Measurements from ENCODE around the gene RGS7.

The RGS7 gene

GRCh38 chr1:240970253-240970652 lies 386.8 kb downstream of the RGS7 start:
- no peak overlapping the region for H3K4me3 ChIP-seq (ENCODE audit: low read length)

GRCh38 chr1:240968864-240969263 lies 388.1 kb downstream of the RGS7 start:
- H3K4me2 ChIP-seq (ENCODE audit: low read length): no peak overlapping the region
- H3K4me3 ChIP-seq (ENCODE audit: low read length): no peak overlapping the region
- H3K36me3 ChIP-seq (ENCODE audit: insufficient read depth, low read length): no peaks in the 10 kb centered on the region
- no peaks in the 10 kb centered on the region for H3K9me3 ChIP-seq (replicated peaks; ENCODE audit: low read length)
- H3K27me3 ChIP-seq (ENCODE audit: control insufficient read depth, insufficient read depth, low read length): no peaks in the 10 kb centered on the region
- no peaks in the 10 kb centered on the region for H3K4me1 ChIP-seq (ENCODE audit: control insufficient read depth, insufficient read depth, low read length)
- no peak overlapping the region for H3K9ac ChIP-seq (ENCODE audit: low read depth, low read length)

More at GRCh38 chr1:240970253-240970652, 386.8 kb downstream of the RGS7 start:
- no peak overlapping the region for H3K9ac ChIP-seq (ENCODE audit: low read depth, low read length)
- no peaks in the 10 kb centered on the region for H3K36me3 ChIP-seq (ENCODE audit: insufficient read depth, low read length)
- H3K4me1 ChIP-seq (ENCODE audit: control insufficient read depth, insufficient read depth, low read length): no peaks in the 10 kb centered on the region
- no peaks in the 10 kb centered on the region for H3K27me3 ChIP-seq (ENCODE audit: control insufficient read depth, insufficient read depth, low read length)
- no peaks in the 10 kb centered on the region for H3K9me3 ChIP-seq (replicated peaks; ENCODE audit: low read length)
- H3K4me2 ChIP-seq (ENCODE audit: low read length): no peak overlapping the region

- Histone ChIP-seq H3K9ac (ENCODE audit: low read depth, low read length) (no peak overlapping the region), H3K4me3 (ENCODE audit: low read length) (no peak overlapping the region), H3K27me3 (ENCODE audit: control insufficient read depth, insufficient read depth, low read length) (no peaks in the 10 kb centered on the region), H3K9me3 (replicated peaks; ENCODE audit: low read length) (no peaks in the 10 kb centered on the region), H3K36me3 (ENCODE audit: insufficient read depth, low read length) (no peaks in the 10 kb centered on the region), H3K4me1 (ENCODE audit: control insufficient read depth, insufficient read depth, low read length) (no peaks in the 10 kb centered on the region), H3K4me2 (ENCODE audit: low read length) (no peak overlapping the region)
These were observed 389.8 kb downstream of the RGS7 start for GRCh38 chr1:240967070-240967724.

GRCh38 chr1:240965581-240966091 lies 391.4 kb downstream of the RGS7 start:
- Histone ChIP-seq H3K4me2 (ENCODE audit: low read length) (peak overlapping the region; percentile 33), H3K9ac (ENCODE audit: low read depth, low read length) (no peak overlapping the region), H3K4me1 (ENCODE audit: control insufficient read depth, insufficient read depth, low read length) (no peaks in the 10 kb centered on the region), H3K27me3 (ENCODE audit: control insufficient read depth, insufficient read depth, low read length) (no peaks in the 10 kb centered on the region), H3K9me3 (replicated peaks; ENCODE audit: low read length) (no peaks in the 10 kb centered on the region), H3K4me3 (ENCODE audit: low read length) (no peak overlapping the region), H3K36me3 (ENCODE audit: insufficient read depth, low read length) (no peaks in the 10 kb centered on the region)

GRCh38 chr1:240962086-240962485 lies 394.9 kb downstream of the RGS7 start:
- no peaks in the 10 kb centered on the region for H3K9me3 ChIP-seq (replicated peaks; ENCODE audit: low read length)
- H3K9ac ChIP-seq (ENCODE audit: low read depth, low read length): no peak overlapping the region
- H3K4me3 ChIP-seq (ENCODE audit: low read length): no peak overlapping the region
- no peaks in the 10 kb centered on the region for H3K27me3 ChIP-seq (ENCODE audit: control insufficient read depth, insufficient read depth, low read length)
- no peak overlapping the region for H3K4me2 ChIP-seq (ENCODE audit: low read length)
- H3K4me1 ChIP-seq (ENCODE audit: control insufficient read depth, insufficient read depth, low read length): no peaks in the 10 kb centered on the region
- H3K36me3 ChIP-seq (ENCODE audit: insufficient read depth, low read length): no peaks in the 10 kb centered on the region

GRCh38 chr1:240956424-240956823 lies 400.6 kb downstream of the RGS7 start:
- no peaks in the 10 kb centered on the region for H3K36me3 ChIP-seq (ENCODE audit: insufficient read depth, low read length)
- no peak overlapping the region for H3K4me2 ChIP-seq (ENCODE audit: low read length)
- H3K9ac ChIP-seq (ENCODE audit: low read depth, low read length): no peak overlapping the region
- H3K4me3 ChIP-seq (ENCODE audit: low read length): no peak overlapping the region
- no peaks in the 10 kb centered on the region for H3K27me3 ChIP-seq (ENCODE audit: control insufficient read depth, insufficient read depth, low read length)
- no peaks in the 10 kb centered on the region for H3K9me3 ChIP-seq (replicated peaks; ENCODE audit: low read length)
- no peaks in the 10 kb centered on the region for H3K4me1 ChIP-seq (ENCODE audit: control insufficient read depth, insufficient read depth, low read length)

- Histone ChIP-seq H3K4me1 (ENCODE audit: control insufficient read depth, insufficient read depth, low read length) (no peaks in the 10 kb centered on the region), H3K27me3 (ENCODE audit: control insufficient read depth, insufficient read depth, low read length) (no peaks in the 10 kb centered on the region), H3K4me2 (ENCODE audit: low read length) (no peak overlapping the region), H3K4me3 (ENCODE audit: low read length) (no peak overlapping the region), H3K9me3 (replicated peaks; ENCODE audit: low read length) (no peaks in the 10 kb centered on the region), H3K36me3 (ENCODE audit: insufficient read depth, low read length) (no peaks in the 10 kb centered on the region), H3K9ac (ENCODE audit: low read depth, low read length) (no peak overlapping the region)
These were observed 401.0 kb downstream of the RGS7 start for GRCh38 chr1:240956020-240956419.

- Histone ChIP-seq H3K27me3 (ENCODE audit: control insufficient read depth, insufficient read depth, low read length) (no peaks in the 10 kb centered on the region), H3K4me2 (ENCODE audit: low read length) (no peak overlapping the region), H3K9me3 (replicated peaks; ENCODE audit: low read length) (no peaks in the 10 kb centered on the region), H3K9ac (ENCODE audit: low read depth, low read length) (no peak overlapping the region), H3K4me3 (ENCODE audit: low read length) (no peak overlapping the region), H3K36me3 (ENCODE audit: insufficient read depth, low read length) (no peaks in the 10 kb centered on the region), H3K4me1 (ENCODE audit: control insufficient read depth, insufficient read depth, low read length) (no peaks in the 10 kb centered on the region)
These were observed 409.4 kb downstream of the RGS7 start for GRCh38 chr1:240947438-240948224.

- H3K4me1 ChIP-seq (ENCODE audit: control insufficient read depth, insufficient read depth, low read length): no peaks in the 10 kb centered on the region
- H3K36me3 ChIP-seq (ENCODE audit: insufficient read depth, low read length): no peaks in the 10 kb centered on the region
- H3K4me2 ChIP-seq (ENCODE audit: low read length): no peak overlapping the region
- H3K4me3 ChIP-seq (ENCODE audit: low read length): no peak overlapping the region
- no peak overlapping the region for H3K9ac ChIP-seq (ENCODE audit: low read depth, low read length)
- H3K9me3 ChIP-seq (replicated peaks; ENCODE audit: low read length): no peaks in the 10 kb centered on the region
- H3K27me3 ChIP-seq (ENCODE audit: control insufficient read depth, insufficient read depth, low read length): no peaks in the 10 kb centered on the region
These were observed 410.1 kb downstream of the RGS7 start for GRCh38 chr1:240946926-240947325.

- no peak overlapping the region for H3K9ac ChIP-seq (ENCODE audit: low read depth, low read length)
- H3K4me2 ChIP-seq (ENCODE audit: low read length): no peak overlapping the region
- H3K4me3 ChIP-seq (ENCODE audit: low read length): no peak overlapping the region
- H3K4me1 ChIP-seq (ENCODE audit: control insufficient read depth, insufficient read depth, low read length): no peaks in the 10 kb centered on the region
- H3K9me3 ChIP-seq (replicated peaks; ENCODE audit: low read length): no peaks in the 10 kb centered on the region
- no peaks in the 10 kb centered on the region for H3K27me3 ChIP-seq (ENCODE audit: control insufficient read depth, insufficient read depth, low read length)
- H3K36me3 ChIP-seq (ENCODE audit: insufficient read depth, low read length): no peaks in the 10 kb centered on the region
These were observed 414.1 kb downstream of the RGS7 start for GRCh38 chr1:240942901-240943300.

GRCh38 chr1:240941701-240942370 lies 415.2 kb downstream of the RGS7 start:
- H3K9me3 ChIP-seq (replicated peaks; ENCODE audit: low read length): peaks cover 8% of the 10 kb centered on the region
- H3K9ac ChIP-seq (ENCODE audit: low read depth, low read length): no peak overlapping the region
- H3K27me3 ChIP-seq (ENCODE audit: control insufficient read depth, insufficient read depth, low read length): no peaks in the 10 kb centered on the region
- no peak overlapping the region for H3K4me3 ChIP-seq (ENCODE audit: low read length)
- H3K4me1 ChIP-seq (ENCODE audit: control insufficient read depth, insufficient read depth, low read length): no peaks in the 10 kb centered on the region
- peak overlapping the region; percentile 12 for H3K4me2 ChIP-seq (ENCODE audit: low read length)
- no peaks in the 10 kb centered on the region for H3K36me3 ChIP-seq (ENCODE audit: insufficient read depth, low read length)
